Kidney glomerular epithelial cell (primary cell): ENCODE results near the gene NRXN3.

Experiments
- DNase-seq: peaks from one replicate; lab custom pipeline; 2025; lab: John Stamatoyannopoulos, UW

The NRXN3 gene

GRCh38 chr14:79287976-79288375, 1117.8 kb downstream of the NRXN3 start:
- no peak for DNase-seq

DNA sequence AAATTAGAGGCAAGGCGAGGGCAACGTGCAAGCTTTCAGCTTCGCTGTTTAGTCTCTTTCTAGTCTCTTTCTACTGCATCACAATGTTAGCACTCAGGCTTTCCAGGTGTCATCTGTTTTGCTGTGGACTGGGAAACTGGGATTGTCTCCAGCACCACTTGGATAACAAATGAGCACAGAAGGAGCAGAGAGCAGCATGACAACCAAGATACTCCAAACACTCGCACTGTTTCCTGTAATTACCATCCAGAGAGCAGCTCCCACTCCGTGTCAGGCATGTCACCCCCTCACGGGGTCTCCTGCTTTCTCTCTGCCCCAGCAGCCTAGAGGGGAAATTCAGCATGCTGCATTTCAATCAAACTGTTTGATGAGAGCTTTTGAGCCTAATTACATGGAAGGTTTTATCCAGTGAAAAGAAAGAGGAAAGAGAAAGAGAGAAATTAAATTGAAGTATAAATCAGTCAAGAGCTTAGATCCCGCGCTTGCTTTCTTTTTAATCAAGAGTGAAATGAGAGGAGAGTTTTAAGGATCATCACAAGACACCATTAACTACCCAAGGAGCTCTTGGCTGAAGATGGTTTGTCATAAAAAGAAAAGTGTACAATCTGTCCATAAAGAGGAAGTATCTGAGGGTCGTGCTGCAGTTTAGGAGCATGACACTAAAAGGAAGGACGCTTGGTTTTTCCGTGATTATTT, 1123.5 kb downstream of the NRXN3 start:
- no peak for DNase-seq

DNA sequence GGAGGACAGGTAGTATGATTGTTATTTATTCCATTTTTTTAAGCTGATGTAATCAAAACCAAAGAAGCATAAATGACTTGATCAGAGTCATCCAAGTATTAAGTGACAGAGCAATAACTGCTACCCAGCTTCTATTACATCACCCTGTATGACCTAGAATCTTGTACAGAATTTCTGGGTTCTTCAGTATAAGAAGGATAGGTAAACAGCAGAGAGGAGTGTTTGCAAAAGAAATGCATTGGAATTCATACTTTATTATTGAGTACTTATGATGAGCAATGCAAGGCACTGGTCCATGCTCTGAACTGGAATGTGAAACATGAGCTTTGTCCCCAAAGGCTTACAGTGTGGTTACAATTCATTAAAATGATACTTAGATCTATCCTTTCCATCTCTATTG, 1124.3 kb downstream of the NRXN3 start:
- peak; percentile 72 for DNase-seq

- DNase-seq: no peak
Observed at GRCh38 chr14:79295385-79295784, 1125.2 kb downstream of the NRXN3 start.

DNA sequence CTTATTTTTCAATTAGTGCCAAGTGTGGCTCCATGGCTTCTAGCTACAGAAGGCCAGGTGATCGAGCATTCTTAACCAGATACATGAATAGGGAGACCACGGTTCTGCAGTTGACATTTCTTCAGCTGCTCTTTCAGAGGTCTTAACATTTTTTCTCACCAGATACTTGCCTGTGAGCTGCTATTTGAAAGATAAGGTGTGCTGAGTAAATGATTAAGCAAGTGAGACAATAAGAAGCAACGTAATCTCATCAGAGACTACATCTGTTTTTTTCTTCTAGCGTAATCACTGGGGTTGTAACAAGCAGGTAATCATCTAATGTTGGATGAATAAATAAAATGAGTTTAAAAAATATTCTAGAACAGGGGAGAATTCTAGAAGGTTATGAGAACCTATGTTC, 1128.2 kb downstream of the NRXN3 start:
- no peak for DNase-seq

- DNase-seq: no peak
Observed at GRCh38 chr14:79299162-79299561, 1129.0 kb downstream of the NRXN3 start.

- DNase-seq: no peak
Observed at GRCh38 chr14:79304279-79304678, 1134.1 kb downstream of the NRXN3 start.

GRCh38 chr14:79306546-79306945, 1136.4 kb downstream of the NRXN3 start:
- no peak for DNase-seq

DNA sequence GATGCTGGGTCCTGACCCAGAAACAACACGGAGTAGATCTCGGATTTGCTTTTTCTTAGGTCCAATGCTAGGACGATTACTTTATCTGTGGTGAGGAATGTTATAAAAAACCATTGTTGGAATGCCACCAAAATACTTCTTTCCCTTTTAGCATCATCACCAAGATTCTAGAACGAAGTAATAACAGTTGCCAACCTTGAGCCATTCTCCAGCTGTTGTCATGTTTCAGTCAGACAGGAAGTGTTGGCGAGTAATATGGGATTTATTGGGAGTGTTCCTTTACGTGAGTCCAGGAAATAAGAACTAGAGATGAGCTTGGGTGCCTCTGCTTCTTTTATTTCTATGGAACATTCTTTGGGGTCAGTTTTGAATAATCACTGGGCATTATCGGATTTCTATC, 1148.2 kb downstream of the NRXN3 start:
- no peak for DNase-seq

DNA sequence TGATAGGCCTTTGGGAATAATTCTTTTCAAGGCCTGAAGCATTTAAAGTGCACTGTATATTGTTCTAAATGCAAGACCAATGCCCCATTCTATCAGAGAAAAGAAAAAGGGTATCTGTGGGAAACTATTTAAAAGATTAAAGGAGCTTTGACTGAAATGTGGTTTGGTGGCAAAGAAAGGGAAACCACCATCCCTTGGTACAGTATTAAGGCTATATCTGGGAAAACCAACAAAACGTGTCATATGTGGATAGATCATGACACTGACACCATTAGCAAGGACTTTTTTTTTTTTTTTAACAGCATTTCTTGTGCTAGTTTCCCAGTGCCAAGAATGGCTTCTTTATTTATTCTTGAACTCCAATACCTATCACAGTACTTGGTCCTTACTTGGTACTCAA, 1150.4 kb downstream of the NRXN3 start:
- no peak for DNase-seq

DNA sequence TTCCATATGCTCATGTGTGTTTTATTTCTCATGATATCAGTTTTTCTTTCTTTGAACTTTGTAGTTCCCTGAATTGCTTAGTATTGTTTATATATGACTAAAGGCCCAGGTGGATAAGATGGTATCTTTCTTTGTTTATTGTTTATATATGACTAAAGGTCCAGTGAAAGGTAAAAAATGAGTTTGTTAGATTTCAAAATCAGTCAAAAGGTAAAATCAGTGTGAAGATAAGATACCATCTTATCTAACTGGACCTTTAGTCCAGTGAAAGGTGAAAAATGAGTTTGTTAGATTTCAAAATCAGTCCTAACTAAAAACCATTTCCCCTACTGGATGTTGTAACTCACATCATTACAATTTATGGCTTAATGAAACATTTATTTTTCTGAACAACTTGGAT, 1150.9 kb downstream of the NRXN3 start:
- DNase-seq: no peak

DNA sequence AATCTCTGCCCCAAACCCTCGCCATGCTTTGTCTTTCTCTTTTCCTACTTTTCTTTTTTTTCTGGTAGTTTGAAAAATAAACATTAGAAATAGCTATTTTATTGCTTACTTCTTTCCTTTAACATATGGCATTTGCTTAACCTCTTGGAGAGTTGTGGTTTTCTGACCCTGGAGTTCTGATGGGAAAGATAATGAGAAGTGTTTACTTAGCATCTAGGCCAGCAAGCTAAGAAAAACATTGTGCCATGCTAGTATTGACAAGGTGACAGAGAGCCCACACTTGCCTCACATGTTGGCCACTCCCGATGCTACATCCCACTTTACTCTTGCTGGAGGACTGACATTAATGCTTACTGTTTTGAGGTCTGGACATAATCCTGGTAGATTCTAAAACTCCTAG, 1154.9 kb downstream of the NRXN3 start:
- DNase-seq: no peak

- no peak for DNase-seq
Observed at GRCh38 chr14:79325557-79325956, 1155.4 kb downstream of the NRXN3 start.

GRCh38 chr14:79328863-79329262, 1158.7 kb downstream of the NRXN3 start:
- DNase-seq: no peak

DNA sequence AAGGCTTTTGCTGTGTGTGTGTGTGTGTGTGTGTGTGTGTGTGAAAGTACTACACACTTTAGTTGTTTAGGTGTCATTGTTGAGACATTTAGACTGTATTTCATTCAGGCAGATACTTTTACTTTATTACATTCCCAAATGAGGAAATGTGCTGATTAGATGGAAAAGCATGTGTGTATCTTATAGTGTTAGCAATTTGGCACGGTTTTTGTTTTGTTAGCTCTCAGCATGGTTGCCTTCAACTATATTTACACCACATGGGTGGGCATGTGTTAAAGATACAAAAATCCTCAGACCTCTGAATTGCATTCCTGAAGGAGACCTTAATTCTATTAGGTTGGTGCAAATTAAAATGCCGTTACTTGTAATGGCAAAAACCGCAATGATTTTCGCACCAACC, 1161.7 kb downstream of the NRXN3 start:
- no peak for DNase-seq

DNA sequence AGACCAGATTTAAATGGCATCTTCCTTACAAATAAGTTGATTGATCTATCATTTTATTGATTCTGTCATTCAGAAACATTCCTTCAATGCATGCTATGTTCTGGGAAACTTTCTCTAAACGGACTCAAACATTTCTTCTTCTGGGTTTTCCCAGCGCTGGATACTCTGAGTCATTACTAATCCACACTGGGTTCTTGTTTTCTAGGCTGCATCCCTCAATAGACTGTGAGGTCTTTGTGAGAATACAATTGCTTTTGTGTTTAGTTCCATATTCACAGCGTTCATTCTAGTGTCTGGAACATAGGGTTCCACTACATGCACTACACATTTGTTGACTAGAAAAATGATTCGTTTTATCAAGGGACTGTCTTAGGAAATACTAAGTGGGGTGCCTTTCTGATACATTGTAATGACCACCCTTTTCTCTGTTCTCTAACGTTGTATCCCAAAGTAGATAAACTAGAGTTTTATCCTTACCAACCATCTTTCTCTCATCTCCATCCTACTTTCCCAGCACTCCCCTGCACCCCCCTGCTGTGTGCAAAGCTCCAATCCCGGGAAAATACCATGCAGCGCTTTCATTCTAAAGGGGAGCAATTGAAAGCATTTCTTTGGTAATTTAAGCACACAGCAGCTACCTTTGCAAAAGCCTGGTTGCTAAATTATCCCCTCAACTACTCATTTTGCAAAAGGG, 1162.5 kb downstream of the NRXN3 start:
- DNase-seq: no peak

DNA sequence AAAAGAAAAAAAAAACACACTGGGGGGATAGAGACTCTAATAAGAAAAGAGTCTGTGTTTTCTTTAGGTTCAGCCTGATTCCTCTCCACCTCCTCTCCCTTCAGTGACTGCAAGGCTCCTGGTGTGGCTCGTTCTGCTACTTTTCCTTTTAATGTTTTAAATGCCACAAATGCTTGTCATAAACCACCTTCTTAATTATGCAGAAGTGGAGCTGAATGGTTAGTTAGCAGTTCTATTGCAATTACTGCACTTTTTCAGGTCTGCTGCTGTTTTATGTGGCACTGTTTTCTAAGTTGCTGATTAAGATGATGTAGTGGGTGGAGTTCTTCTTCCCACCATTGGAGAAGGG, 1163.0 kb downstream of the NRXN3 start:
- DNase-seq: no peak

DNA sequence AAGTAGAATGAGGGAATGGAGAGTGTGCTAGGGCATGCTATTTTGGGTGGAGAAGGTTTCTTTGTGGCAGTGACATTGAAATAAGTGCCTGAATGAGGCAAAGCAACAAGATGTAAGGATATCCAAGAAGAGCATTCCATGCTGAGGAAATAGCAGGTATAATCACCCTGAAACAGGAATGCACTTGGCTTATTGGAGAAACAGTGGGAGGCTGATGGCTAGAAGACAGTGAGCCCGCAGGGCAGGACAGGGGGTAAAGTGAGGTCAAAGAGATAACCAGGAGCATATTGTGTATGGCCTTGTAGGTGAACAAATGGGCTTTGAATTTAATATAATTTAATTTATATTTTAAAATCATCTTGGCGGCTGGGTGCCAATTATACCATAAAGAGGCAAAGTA, 1164.1 kb downstream of the NRXN3 start:
- DNase-seq: no peak

- no peak for DNase-seq
Observed at GRCh38 chr14:79337761-79338160, 1167.6 kb downstream of the NRXN3 start.

DNA sequence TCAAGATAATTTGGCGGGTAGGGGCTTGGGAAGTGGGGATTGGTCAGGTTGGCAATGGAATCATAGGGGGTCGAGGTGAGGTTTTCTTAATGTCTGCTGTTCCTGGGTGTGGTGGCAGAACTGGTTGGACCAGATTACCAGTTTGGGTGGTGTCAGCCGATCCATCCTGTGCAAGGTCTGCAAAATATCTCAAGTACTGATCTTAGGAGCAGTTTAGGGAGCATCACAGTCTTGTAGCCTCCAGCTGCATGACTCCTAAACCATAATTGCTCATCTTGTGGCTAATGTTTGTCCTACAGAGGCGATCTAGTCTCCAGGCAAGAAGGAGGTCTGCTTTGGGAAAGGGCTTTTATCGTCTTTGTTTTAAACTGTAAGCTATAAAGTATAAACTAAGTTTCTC, 1172.8 kb downstream of the NRXN3 start:
- DNase-seq: no peak

- no peak for DNase-seq
Observed at GRCh38 chr14:79351011-79351410, 1180.8 kb downstream of the NRXN3 start.

DNA sequence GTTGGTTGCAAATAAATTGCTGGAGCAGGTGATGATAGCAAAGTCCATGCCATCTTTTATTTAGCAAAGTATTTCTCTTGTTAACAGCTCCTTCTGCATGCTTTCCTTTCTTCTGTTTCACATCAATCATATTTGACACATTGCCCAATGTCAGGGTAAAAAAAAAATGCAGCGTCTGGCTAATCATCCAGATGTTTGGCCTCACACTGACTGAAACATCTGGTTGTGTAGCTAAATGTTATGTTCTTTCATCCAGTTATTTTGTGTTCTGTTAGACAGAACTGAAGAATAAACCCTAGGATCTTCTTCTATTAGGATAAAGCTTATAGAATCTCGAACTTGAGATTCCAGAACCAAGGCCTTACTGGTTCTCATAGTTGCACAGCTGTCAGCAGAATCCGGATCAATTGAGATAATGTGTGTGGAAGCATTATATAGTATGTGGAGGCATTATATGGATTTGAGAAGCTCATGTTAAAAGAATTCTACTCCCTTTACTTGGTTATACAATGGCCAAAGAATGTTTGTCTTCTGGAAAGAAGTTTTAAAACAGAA, 1182.0 kb downstream of the NRXN3 start:
- no peak for DNase-seq

DNA sequence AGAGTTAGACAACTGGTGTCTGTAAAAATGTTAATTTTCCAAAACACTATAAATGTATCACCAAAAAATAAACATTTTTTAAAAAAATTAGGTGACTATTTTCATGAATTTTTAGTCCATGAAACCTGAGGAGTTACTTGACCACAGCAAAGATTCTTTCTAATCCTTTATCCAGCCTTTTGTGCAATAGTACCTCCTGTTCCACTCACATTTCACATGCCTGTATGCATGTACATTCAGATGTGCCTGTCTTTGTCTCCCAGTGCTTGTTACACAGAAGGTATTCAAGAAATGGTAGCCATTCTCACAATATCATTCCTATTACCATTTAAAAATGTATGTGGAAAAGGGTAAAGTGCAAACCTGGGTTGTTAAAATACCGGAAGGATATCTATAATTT, 1184.2 kb downstream of the NRXN3 start:
- no peak for DNase-seq

DNA sequence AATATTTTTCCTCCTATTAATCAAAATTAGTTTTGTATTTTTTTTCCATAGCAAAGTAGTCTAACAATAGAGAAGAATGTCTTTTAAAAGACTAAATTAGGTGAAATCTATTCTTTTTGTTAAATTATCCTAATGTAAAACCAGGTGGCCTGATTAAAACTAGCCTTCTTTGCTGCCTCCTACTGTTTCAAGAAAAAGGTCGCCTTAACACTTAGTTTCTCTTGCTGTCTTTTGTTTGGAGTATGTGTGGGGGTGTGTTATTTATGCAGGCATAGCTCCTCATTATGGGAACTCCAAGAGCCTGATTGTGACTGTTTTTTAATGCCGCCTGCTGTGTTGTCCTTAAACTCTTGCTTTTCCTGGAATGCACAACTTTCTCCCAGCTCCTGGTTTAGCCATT, 1185.9 kb downstream of the NRXN3 start:
- peak; percentile 13 for DNase-seq
